PC-9 (cell line): ENCODE data around the gene PMS2.

ENCODE experiments used
- EZH2 ChIP-seq: fragments of 200-600 bp; sonication (generic); IDR thresholded peaks from 2 replicates; pipeline ENCODE4 v1.8.0; 2017; ENCODE audit warnings: antibody characterized with exemption, low read depth
- TF ChIP-seq, protein P1 (sequence below): fragments of 200-600 bp; sonication (generic); conservative IDR thresholded peaks from 2 replicates; pipeline ENCODE4 v1.6.1; 2017; ENCODE audit warnings: mixed run types, antibody characterized with exemption, mild to moderate bottlenecking, moderate library complexity

GRCh38 chr7:6031567-6031966, 22.7 kb upstream of the PMS2 start:
- TF ChIP-seq EZH2: no peak
- TF ChIP-seq, protein P1, sequence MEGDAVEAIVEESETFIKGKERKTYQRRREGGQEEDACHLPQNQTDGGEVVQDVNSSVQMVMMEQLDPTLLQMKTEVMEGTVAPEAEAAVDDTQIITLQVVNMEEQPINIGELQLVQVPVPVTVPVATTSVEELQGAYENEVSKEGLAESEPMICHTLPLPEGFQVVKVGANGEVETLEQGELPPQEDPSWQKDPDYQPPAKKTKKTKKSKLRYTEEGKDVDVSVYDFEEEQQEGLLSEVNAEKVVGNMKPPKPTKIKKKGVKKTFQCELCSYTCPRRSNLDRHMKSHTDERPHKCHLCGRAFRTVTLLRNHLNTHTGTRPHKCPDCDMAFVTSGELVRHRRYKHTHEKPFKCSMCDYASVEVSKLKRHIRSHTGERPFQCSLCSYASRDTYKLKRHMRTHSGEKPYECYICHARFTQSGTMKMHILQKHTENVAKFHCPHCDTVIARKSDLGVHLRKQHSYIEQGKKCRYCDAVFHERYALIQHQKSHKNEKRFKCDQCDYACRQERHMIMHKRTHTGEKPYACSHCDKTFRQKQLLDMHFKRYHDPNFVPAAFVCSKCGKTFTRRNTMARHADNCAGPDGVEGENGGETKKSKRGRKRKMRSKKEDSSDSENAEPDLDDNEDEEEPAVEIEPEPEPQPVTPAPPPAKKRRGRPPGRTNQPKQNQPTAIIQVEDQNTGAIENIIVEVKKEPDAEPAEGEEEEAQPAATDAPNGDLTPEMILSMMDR: no peak
